Right lobe of liver (tissue), 4 donors: Measurements from ENCODE around the gene LTO1.

ENCODE experiments used
- CTCF ChIP-seq, 4 donors: fragments of 200-600 bp in 3 of 4; fragments of 450-650 bp in 1 of 4; IDR thresholded peaks; one replicate each; pipeline versions ENCODE4 v1.5.1 to v1.8.0; 2016 to 2022; ENCODE audit warnings: antibody characterized with exemption in 4 of 4, mild to moderate bottlenecking in 2 of 4
- POLR2A ChIP-seq: fragments of 450-650 bp; IDR thresholded peaks from one replicate; pipeline ENCODE4 v1.6.1; 2017; ENCODE audit warnings: antibody characterized with exemption, mild to moderate bottlenecking
- donor health status: DM: no; HTN: no; CAD: no.
- donor health status: DM: no; HTN: no; CAD: no.
- donor health status: DM: no; HTN: yes; CAD: no.

GRCh38 chr11:69650832-69651344, 24.3 kb downstream of the LTO1 start:
- TF ChIP-seq POLR2A (no peak), CTCF (IDR thresholded peaks at IDR 0.05) (no peak)
